WTC11 (cell line): Measurements from ENCODE around the gene TMEM178B.

Source experiments
- RELA ChIP-seq: sonication (generic); formaldehyde crosslinking; IDR thresholded peaks from 2 replicates; pipeline ENCODE4 v1.8.1; 2022; ENCODE audit warnings: missing genetic modification reagents, mild to moderate bottlenecking, borderline replicate concordance
- TF ChIP-seq, protein P1 (sequence below): fragments of 200-600 bp; IDR thresholded peaks from 2 replicates; pipeline ENCODE4 v1.8.0; 2022; ENCODE audit warnings: antibody characterized with exemption

DNA sequence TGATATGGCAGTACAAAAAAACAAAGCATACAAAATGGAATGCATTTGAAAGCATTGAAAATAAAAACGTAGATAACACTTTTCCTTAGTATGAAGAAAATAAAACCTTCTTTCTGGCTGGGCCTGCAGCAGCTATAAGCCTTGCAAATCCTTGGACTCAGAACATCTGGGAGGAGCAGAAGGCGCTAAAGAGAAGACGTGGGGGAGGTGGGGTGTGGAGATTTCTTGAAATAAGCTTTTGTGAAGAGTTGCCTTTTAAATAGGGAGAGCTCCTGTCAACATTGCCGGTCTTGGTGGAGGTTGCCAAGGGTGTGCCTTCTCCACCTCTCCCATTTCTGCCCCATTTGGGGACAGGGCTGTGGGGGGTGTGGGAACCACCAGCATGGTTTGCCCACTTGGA is 128.7 kb downstream of the TMEM178B start:
- no peak for TF ChIP-seq RELA (CRISPR knock-in tag)
- TF ChIP-seq, protein P1, sequence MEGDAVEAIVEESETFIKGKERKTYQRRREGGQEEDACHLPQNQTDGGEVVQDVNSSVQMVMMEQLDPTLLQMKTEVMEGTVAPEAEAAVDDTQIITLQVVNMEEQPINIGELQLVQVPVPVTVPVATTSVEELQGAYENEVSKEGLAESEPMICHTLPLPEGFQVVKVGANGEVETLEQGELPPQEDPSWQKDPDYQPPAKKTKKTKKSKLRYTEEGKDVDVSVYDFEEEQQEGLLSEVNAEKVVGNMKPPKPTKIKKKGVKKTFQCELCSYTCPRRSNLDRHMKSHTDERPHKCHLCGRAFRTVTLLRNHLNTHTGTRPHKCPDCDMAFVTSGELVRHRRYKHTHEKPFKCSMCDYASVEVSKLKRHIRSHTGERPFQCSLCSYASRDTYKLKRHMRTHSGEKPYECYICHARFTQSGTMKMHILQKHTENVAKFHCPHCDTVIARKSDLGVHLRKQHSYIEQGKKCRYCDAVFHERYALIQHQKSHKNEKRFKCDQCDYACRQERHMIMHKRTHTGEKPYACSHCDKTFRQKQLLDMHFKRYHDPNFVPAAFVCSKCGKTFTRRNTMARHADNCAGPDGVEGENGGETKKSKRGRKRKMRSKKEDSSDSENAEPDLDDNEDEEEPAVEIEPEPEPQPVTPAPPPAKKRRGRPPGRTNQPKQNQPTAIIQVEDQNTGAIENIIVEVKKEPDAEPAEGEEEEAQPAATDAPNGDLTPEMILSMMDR, result no peak
